LoVo (cell line): ENCODE results near the gene PIK3R5.

Experiments used
- DNase-seq: peaks from one replicate; pipeline ENCODE4 v3.0.0-alpha.2; 2016; ENCODE audit warnings: low spot score

Gene PIK3R5

DNA sequence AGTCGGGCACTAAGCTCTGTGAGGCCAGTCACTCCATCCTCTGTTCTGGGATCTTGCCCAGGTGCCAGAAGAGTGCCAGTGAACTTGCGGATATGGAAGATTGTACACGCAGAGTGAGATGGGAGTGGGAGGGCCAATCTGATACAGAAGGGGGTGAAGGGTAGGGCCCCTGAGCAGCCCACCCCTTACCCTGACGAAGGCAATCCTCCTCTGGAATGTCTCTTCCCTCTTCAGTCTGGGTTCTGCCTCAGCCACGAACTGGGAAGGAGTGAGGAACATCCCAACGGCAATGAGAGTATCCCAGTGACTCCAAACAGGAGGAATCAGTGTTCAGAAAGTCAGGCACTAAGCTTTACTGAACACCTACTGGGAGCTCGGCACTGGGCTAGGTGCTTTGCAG lies 86.1 kb downstream of the PIK3R5 start:
- DNase-seq, result no peak

DNA sequence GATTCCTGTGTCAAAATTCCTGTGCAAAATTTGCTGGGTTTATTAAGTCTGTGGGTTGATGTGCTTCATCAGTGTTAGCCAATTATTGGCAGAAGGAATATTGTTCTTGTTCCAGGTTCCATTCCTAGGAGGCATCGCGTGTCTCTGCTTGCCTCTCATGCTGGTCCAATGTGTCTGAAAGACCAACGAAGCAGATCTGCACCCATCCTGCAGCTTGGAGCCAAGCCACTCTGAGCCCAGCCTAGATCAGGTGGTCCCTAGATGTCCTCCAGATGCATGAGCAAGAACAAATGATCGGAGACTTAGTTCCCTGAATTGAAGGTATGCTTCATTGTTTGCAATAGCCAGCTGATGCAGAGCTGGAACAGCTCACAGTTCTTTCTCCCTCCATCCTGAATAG lies 87.5 kb downstream of the PIK3R5 start:
- no peak for DNase-seq

DNA sequence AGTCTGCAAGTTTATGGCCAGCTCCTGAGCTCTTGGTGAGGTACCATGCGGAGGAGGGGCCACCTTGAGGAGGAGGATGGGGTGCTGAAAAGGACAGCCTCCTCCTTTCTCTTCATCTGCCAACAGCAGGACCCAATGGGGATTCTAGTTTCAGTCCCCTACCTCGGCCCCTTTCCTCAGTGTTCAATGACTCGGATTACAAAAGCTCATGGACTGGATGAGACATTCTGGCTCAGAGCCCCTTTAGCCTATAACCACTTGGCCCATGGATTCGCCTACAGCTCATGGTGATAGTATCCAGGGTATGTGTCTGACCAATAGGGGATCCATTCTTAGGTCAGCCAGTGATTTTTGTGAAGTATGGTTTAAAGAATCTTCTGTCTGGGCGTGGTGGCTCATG lies 89.5 kb downstream of the PIK3R5 start:
- no peak for DNase-seq

DNA sequence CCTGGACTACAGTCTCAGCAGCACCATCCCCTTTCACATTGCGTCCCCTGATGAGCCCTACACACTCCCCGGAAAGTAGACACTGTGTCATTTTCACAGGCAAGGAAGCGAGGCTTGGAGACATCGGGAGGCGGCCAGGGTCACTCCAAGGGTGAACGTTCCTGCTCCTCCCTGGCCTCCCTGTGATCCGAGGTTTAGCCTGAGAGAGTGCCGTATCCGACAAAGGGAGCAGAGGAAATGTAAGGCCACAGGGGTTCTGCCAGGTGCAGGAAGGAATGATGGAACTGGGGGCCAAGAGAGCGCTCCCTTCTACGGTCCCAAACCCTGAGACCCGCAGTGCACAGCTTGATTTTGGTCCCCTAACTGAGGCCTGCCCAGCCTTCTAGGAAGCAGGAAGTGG lies 90.1 kb downstream of the PIK3R5 start:
- no peak for DNase-seq

- DNase-seq, result no peak
Measured at GRCh38 chr17:8873801-8874715, 91.4 kb downstream of the PIK3R5 start.

GRCh38 chr17:8872705-8873435 lies 92.6 kb downstream of the PIK3R5 start:
- DNase-seq, result no peak

DNA sequence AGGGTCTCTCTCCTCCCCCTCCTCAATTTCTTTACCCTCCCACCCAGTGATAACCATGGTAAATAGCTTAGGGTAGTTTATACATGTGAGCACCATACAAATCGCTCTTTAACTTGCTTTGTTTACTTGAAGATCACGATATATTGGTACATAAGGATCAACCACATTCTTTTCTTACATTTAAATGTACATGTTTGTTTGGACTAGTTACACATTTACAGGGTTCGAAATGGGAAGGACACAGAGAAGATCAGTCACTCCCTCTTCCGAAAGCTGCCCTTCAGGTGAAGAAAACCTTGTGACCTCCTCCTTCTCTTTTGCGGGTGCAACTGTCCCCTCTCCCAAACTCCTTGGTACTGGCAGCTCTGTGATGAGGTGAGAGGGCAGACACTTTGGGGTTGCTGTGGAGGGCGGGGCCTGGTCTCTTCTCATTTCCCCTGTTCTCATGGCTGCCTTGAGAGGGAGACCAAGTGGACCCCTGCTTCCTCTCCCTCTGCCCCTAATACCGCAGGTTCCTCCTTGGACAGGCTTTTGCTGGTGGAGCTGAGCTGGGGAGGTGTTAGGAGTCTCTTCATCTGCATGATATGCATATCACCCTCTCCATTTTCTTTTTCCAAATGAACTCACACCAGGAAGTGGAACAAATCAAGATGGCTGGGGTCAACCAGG lies 93.3 kb downstream of the PIK3R5 start:
- DNase-seq, result no peak

- no peak for DNase-seq
Measured at GRCh38 chr17:8871081-8871581, 94.4 kb downstream of the PIK3R5 start.

- no peak for DNase-seq
Measured at GRCh38 chr17:8870406-8871040, 95.0 kb downstream of the PIK3R5 start.

DNA sequence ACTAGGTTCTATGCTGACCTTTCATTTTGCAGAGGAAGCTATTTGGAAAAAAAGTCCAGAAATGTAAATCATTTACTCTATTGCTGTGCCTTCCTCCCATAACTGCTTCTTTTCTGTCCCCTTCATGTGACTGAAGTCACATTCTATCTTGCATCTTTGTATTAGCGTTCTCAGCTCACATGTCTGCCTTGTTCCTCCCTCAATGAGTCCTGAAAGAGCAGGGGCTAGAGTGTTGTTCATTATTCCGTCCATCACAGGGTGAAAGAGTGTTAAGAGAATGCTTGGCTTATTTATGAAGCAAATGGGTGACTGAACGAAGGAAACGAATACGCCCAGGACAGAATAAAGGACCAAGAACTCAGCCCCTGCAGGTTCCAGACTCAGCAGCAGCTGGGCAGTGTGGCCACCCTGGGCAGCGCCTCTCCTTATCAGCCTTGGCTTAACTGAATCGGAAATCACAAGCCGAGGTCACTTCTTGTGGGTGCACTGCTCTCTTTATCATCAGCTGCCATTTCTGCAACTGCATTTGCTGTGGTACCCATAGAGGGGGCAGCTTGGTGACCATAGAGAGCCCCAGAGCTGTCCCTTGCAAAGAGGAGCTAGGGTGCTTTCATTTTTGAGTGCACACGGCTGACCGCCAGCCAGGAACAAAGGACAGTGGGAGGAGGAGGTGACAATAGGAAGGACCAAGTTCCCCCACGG lies 96.2 kb downstream of the PIK3R5 start:
- no peak for DNase-seq

GRCh38 chr17:8868529-8868951 lies 97.0 kb downstream of the PIK3R5 start:
- no peak for DNase-seq

DNA sequence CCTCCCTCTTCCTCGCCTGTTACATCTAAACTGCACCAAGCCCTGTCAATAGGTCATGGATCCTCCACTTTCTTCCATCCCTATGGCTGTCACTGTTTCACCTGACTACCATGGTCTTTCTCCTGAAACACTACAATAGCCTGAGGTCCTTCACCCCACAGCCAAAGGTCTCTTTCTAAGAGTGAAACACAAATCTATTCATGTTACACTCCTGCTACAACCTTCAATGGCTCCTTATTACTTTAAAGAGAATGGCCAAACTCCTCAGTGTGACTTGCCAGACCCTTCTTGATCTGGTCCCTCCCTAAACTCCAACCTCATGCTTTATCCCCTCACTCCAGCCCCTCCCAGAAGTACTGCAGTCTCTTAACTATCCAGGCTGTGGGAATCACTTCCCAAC lies 97.4 kb downstream of the PIK3R5 start:
- DNase-seq, result no peak

GRCh38 chr17:8867361-8867981 lies 98.0 kb downstream of the PIK3R5 start, which contains the start of gene PIK3R6:
TSS of gene PIK3R6 (minus strand) at chr17:8867674. CDS start at chr17:8849794, 17,880 bp downstream.
- DNase-seq, result no peak

DNA sequence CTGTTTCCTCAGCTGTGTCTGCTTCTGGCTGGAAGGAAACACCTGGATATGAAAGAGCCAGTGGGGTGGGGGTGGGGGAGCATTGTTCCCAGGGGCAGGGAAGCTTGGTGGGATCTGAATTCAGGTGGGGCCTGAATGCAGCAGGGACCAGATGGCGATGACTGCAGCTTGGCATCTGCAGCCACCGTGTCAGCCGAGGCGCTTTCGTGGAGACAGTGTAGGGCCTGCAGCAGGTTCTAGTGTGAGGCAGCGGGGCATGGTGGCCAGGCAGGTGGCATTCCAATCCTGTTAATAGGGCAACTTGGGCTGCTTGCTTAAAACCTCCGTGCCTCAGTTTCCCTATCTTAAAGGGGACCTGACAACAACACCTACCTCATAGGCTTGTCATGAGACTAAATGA lies 99.7 kb downstream of the PIK3R5 start:
- DNase-seq, result no peak

DNA sequence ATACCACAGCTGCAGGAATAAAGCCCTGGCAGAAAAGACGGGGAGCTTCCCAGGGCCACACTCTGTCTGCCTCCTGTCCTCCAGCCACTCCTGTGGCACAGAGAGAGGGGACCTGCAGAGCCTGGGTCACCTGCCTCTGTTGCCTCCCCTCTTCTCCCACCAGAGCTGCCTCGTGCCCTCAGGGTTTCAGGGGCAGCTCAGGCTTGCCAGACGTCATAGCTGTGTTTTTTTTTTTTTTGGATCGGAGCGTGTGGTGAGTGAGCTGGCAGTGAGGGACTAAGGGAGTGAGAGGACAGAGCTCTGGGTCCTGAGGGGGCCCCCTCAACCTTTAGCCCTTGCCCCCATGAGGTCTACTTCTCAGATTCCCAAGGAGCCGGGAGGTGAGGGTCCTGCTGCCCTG lies 100.1 kb downstream of the PIK3R5 start:
- DNase-seq, result no peak

- no peak for DNase-seq
Measured at GRCh38 chr17:8862213-8863056, 103.1 kb downstream of the PIK3R5 start.

DNA sequence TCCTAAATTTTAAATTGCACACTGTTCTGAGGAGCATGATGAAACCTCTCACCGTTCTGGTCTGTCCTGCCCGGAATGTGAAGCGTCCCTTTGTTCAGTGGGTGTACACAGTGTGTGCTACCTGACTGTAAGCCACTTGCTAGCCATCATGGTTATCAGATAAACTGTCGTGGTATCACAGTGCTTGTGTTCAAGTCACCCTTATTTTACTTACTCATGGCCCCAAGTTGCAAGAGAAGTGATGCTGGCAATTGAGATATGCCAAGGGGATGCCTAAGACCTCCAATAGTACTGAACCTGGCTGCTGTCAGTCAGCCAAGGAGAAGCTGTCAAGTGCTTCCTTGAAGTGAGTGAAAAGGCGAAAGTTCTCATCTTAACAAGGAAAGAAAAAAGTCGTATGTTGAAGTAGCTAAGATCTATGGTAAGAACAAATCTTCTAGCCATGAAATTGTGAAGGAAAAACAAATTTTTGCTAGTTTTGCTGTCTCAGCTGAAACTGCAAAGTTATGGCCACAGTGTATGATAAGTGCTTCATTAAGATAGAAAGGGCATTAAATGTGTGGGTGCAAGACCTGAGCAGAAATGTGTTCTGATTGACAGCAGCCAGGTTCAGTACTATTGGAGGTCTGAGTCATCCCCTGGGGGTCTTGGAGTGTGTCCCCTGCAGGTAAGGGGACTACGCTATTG lies 103.9 kb downstream of the PIK3R5 start:
- no peak for DNase-seq

DNA sequence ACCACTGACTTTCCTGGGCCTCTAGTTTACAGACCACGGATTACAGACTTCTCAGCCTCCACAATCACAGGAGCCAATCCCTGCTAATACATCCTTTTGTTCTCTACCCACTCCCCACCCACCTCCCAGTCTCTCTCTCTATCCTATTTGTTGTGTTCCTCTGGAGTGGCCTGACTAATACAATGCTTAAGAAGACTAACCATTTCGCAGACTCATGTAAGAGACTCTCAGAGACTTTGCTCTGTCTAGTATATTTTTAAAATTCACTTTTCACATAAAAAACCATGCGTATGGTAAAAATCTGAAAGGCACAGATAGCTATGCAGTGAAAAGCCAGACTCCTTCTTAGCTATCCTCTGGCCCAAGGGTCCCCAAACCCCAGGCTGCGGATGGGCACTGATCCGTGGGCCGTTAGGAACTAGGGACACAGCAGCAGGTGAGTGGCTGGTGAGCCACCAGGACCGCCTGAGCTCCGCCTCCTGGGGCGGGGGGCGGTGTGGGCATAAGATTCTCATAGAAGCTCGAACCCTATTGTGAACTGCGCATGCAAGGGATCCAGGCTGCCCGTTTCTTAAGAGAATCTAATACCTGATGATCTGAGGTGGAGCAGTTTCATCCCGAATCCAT lies 105.6 kb downstream of the PIK3R5 start:
- DNase-seq, result no peak
